IMR-90 (cell line): ENCODE results near the gene SGO1. TPM values are rescaled to one million over a fixed set of nuclear protein-coding genes. Genes with fewer than 3 reads are reported as not detected.

Experiments
- ATAC-seq: fragments of 200-7000 bp; cut with Tn5 transposase; 2 replicates; pipeline ENCODE4 v1.9.1; 2020; ENCODE audit warnings: low read depth, mild to moderate bottlenecking, moderate library complexity
- BruUV-seq: library from RNA; stranded (reverse); fragments of 400-500 nt; replicated peaks from 2 replicates; lab custom pipeline; 2021; lab: Mats Ljungman, UMichigan
- CTCF ChIA-PET: fragments of 300-600 bp; formaldehyde crosslinking; extraction: SDS; loops from one replicate; lab custom pipeline; 2021; ENCODE audit warnings: antibody characterized with exemption; lab: Yijun Ruan, JAX
- POLR2A ChIA-PET: fragments of 300-600 bp; sonication (Branson Sonifier 250); formaldehyde crosslinking; loops from one replicate; lab custom pipeline; 2022; ENCODE audit warnings: antibody characterized with exemption; ENCODE audit not compliant: unreplicated experiment; lab: Charles Lee
- DNase-seq: peaks from one replicate; pipeline ENCODE4 v3.0.0; 2013
- H2AFZ ChIP-seq: replicated peaks from 2 replicates; pipeline ENCODE3; 2013; ENCODE audit warnings: low read length, mild to moderate bottlenecking; ENCODE audit not compliant: poor library complexity
- H2AK5ac ChIP-seq: 2 replicates; pipeline ENCODE4 v1.6.1; 2013; ENCODE audit warnings: low read depth, low read length, inconsistent platforms
- H2AK9ac ChIP-seq: replicated peaks from 2 replicates; pipeline ENCODE3; 2013; ENCODE audit warnings: mild to moderate bottlenecking, low read depth, low read length, moderate library complexity; ENCODE audit not compliant: poor library complexity
- H2BK120ac ChIP-seq: 2 replicates; pipeline ENCODE4 v1.6.1; 2013; ENCODE audit warnings: low read depth, low read length, inconsistent platforms
- H2BK15ac ChIP-seq: 3 replicates; pipeline ENCODE4 v1.6.1; 2013; ENCODE audit warnings: low read depth, low read length, inconsistent platforms
- H2BK20ac ChIP-seq: 2 replicates; pipeline ENCODE4 v1.6.1; 2013; ENCODE audit warnings: low read depth, mild to moderate bottlenecking, inconsistent platforms, low read length, moderate library complexity
- H2BK5ac ChIP-seq: 2 replicates; pipeline ENCODE4 v1.6.1; 2013; ENCODE audit warnings: mild to moderate bottlenecking, low read depth, low read length, inconsistent platforms; ENCODE audit not compliant: poor library complexity, severe bottlenecking
- H3K14ac ChIP-seq: replicated peaks from 2 replicates; pipeline ENCODE4 v1.6.1; 2013; ENCODE audit warnings: low read depth, low read length, inconsistent platforms
- H3K18ac ChIP-seq: 2 replicates; pipeline ENCODE4 v1.6.1; 2013; ENCODE audit warnings: low read depth, low read length, control low read depth
- H3K23ac ChIP-seq: 2 replicates; pipeline ENCODE4 v1.6.1; 2013; ENCODE audit warnings: low read depth, low read length, inconsistent platforms
- H3K27ac ChIP-seq: 2 replicates; pipeline ENCODE4 v1.5.1; 2013; ENCODE audit warnings: mild to moderate bottlenecking, control low read depth, low read length; ENCODE audit not compliant: insufficient read depth
- H3K27me3 ChIP-seq: 2 replicates; pipeline ENCODE4 v1.6.1; 2013; ENCODE audit warnings: low read length; ENCODE audit not compliant: control insufficient read depth, insufficient read depth
- H3K36me3 ChIP-seq: 2 replicates; pipeline ENCODE4 v1.6.1; 2013; ENCODE audit warnings: low read length, mixed read lengths; ENCODE audit not compliant: control insufficient read depth, insufficient read depth
- H3K4ac ChIP-seq: 2 replicates; pipeline ENCODE4 v1.6.1; 2013; ENCODE audit warnings: low read depth, low read length, inconsistent platforms
- H3K4me1 ChIP-seq: 2 replicates; pipeline ENCODE4 v1.6.1; 2013; ENCODE audit warnings: low read length, mixed read lengths; ENCODE audit not compliant: control insufficient read depth, insufficient read depth
- H3K4me2 ChIP-seq: 2 replicates; pipeline ENCODE4 v1.6.1; 2013; ENCODE audit warnings: low read depth, mild to moderate bottlenecking, control low read depth, low read length, moderate library complexity
- H3K4me3 ChIP-seq: 2 replicates; pipeline ENCODE4 v1.5.1; 2013; ENCODE audit warnings: low read depth, mild to moderate bottlenecking, control low read depth, low read length, moderate library complexity; ENCODE audit not compliant: insufficient read depth
- H3K56ac ChIP-seq: 2 replicates; pipeline ENCODE4 v1.6.1; 2013; ENCODE audit warnings: low read length, inconsistent platforms; ENCODE audit not compliant: insufficient read depth; ENCODE audit errors: extremely low read depth
- H3K79me1 ChIP-seq, 2 experiments: 2 replicates each; pipeline ENCODE4 v1.6.1; 2013; ENCODE audit warnings: low read length in 2 of 2, inconsistent platforms in 1 of 2, low read depth in 1 of 2
- H3K9ac ChIP-seq: 2 replicates; pipeline ENCODE4 v1.6.1; 2013; ENCODE audit warnings: low read depth, low read length, control low read depth
- H3K9me1 ChIP-seq: 2 replicates; pipeline ENCODE4 v1.6.1; 2013; ENCODE audit warnings: low read length, inconsistent platforms; ENCODE audit not compliant: insufficient read depth
- H3K9me3 ChIP-seq: 2 replicates; pipeline ENCODE4 v1.6.1; 2013; ENCODE audit warnings: low read length; ENCODE audit not compliant: control insufficient read depth, insufficient read depth
- H4K20me1 ChIP-seq: 2 replicates; pipeline ENCODE4 v1.6.1; 2013; ENCODE audit warnings: low read length, inconsistent platforms; ENCODE audit not compliant: insufficient read depth
- H4K5ac ChIP-seq: 2 replicates; pipeline ENCODE4 v1.6.1; 2013; ENCODE audit warnings: mild to moderate bottlenecking, low read depth, low read length, control low read depth
- H4K8ac ChIP-seq, 2 experiments: 2 replicates each; pipeline ENCODE4 v1.6.1; 2013; ENCODE audit warnings: low read depth in 2 of 2, low read length in 2 of 2, control low read depth in 1 of 2, inconsistent platforms in 1 of 2
- H4K91ac ChIP-seq: 2 replicates; pipeline ENCODE4 v1.6.1; 2013; ENCODE audit warnings: low read depth, low read length, inconsistent platforms; ENCODE audit not compliant: insufficient read depth
- MAZ ChIP-seq: IDR thresholded peaks from 2 replicates; pipeline ENCODE4 v1.6.1; 2012; ENCODE audit warnings: low read depth, mild to moderate bottlenecking, low read length, improper control_type of control experiment, moderate library complexity, borderline replicate concordance
- WGBS, 2 experiments: methylation state at CpG; one replicate each; pipeline versions ENCODE4 v1.1.5 to v1.1.7; 2013; ENCODE audit warnings: missing lambda C conversion rate in 2 of 2; ENCODE audit not compliant: insufficient read length in 1 of 2; ENCODE audit errors: extremely low coverage in 2 of 2; 5-methylcytosine and 5-hydroxymethylcytosine counted together
- dilution Hi-C: fragments of 300-500 bp; cut with HindIII; formaldehyde crosslinking; loops from one replicate; pipeline ENCODE4 v1.14.3; 2018; ENCODE audit warnings: low sequenced_read_pairs; ENCODE audit not compliant: unreplicated experiment
- in situ Hi-C: fragments of 300-500 bp; cut with MboI; formaldehyde crosslinking; loops from 3 replicates; pipeline ENCODE4 v1.14.3; 2019; ENCODE audit warnings: low sequenced_read_pairs, inconsistent platforms, mixed read lengths
- intact Hi-C: fragments of 100-400 bp; cut with micrococcal nuclease; formaldehyde crosslinking; loops from 2 replicates; pipeline ENCODE4 v1.10.0; 2022
- polyA plus RNA-seq, 3 experiments: library from polyadenylated mRNA; depleted of rRNA; stranded (reverse); fragments of >200 nt; gene quantifications; 2 replicates each; pipeline ENCODE4 v1.2.3, GENCODE V29; 2012; ENCODE audit warnings: low replicate concordance in 1 of 3
- total RNA-seq: library from RNA; depleted of rRNA; stranded (reverse); fragments of >200 nt; gene quantifications from 2 replicates; pipeline ENCODE4 v1.2.3, GENCODE V29; 2012

Gene SGO1
- total and polyA plus RNA-seq, 2 of the 4 experiments (the other 2 are of a cell fraction) = 3.2 to 5.2 TPM

DNA sequence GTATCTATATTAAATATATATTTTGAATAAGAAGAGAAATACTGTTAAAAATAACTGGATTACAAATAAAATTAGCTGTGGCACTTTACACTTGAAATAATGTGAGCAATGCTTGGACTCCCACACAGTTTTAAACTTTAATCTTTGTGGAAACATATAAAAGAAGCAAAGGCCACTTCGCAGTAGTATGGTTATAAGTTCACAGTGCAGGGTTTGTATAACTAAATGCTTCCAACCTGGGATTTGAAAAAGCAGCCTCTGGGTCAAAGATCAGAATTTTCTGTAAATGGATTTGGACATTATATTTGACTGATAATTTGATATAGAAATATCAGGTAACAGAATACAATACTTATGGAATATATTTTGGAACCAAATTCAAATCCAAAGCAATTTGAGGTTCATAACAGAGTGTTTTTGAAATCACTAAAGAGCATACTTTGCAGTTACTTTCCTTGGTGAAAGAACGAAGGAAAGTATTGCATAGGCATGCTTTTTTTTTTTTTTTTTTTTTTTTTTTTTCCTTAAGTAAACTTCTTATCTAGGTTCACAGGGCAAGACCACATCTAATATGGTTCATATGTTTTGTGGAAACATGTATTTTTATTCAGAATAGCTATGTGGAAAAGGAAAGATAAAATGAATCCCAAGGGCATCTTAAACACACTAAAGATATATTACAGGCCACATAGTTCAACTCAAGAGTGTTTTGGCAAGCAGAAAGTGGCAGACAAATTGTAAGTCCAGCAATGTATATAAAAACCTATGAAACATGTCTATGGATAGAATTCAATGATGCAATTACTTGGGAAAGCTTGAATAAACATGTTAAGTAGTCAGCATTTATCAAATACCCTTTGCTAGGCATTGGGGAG lies 47.1 kb upstream of the SGO1 start:
- Histone ChIP-seq H4K20me1 (no peaks in the 10 kb centered on the region), H3K9ac (no peak overlapping the region), H3K27me3 (no peaks in the 10 kb centered on the region), H2AK9ac (no peak overlapping the region), H4K91ac (no peak overlapping the region), H3K9me1 (no peaks in the 10 kb centered on the region), H3K27ac (no peak overlapping the region), H3K4me2 (no peak overlapping the region), H2AK5ac (no peak overlapping the region), H2BK20ac (no peak overlapping the region), H3K56ac (no peak overlapping the region), H3K18ac (no peak overlapping the region), H4K5ac (no peak overlapping the region), H3K9me3 (no peaks in the 10 kb centered on the region), H4K8ac (no peak overlapping the region), H3K79me1 (no peaks in the 10 kb centered on the region), H2BK120ac (no peak overlapping the region), H3K14ac (no peak overlapping the region), H3K4me3 (no peak overlapping the region), H2BK5ac (no peak overlapping the region), H3K4ac (no peak overlapping the region), H3K4me1 (no peaks in the 10 kb centered on the region), H2BK15ac (no peak overlapping the region), H3K36me3 (no peaks in the 10 kb centered on the region), H3K23ac (no peak overlapping the region), H2AFZ (no peak overlapping the region)
- ATAC-seq (no peak), DNase-seq (no peak)
- dilution Hi-C loops (no loop called here), intact Hi-C loops (no loop called here), in situ Hi-C loops (no loop called here)
- no peak for TF ChIP-seq MAZ
- POLR2A ChIA-PET = no interaction called here
- no TSS peak for BruUV-seq
- CTCF ChIA-PET = interaction anchor here (1.0 kb wide), 1 partner anchor 8 kb away, joined by 3 read pairs; no protein-coding TSS in a partner anchor
- no CpG with 5 or more reads among the region's 2 CpGs for WGBS, 2 experiments
